NCI-H524 treated with DMSO at 0.1 percent for 48 hours (cell line): ENCODE results near the gene DIO3.

ENCODE experiments used
- DNase-seq: peaks from one replicate; lab custom pipeline; 2025; lab: John Stamatoyannopoulos, UW

The DIO3 gene

DNA sequence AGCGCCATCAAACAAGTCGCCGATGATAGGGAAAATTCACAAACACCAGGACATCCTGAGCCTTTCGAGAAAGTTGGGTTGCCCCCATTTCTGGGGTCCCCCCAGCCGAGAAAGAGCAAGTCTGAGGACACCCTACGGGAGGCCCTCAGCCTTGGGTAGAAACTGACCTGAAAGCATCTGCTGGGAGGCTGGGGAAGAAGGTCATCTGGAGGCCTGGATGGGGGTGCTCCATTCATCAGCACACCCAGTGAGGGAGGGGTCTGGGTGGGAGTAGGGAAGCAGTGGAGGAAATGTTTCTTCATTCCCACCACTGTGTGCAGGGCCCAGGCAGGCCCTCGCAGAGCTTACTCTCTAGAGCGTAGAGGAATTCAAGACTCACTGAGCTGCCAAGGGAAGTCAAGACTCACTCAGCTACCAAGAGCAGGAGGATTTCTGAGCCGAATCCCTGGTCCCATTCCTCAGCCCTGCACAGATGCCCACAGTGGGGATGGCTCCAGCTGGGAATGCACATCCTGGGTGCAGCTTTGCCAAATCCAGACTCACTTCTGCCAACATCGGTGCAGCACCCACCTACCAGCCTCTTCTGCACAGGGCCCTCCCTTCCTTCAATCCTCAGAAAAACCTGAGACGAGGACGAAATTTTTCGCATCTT lies 38.1 kb downstream of the DIO3 start:
- no peak for DNase-seq

DNA sequence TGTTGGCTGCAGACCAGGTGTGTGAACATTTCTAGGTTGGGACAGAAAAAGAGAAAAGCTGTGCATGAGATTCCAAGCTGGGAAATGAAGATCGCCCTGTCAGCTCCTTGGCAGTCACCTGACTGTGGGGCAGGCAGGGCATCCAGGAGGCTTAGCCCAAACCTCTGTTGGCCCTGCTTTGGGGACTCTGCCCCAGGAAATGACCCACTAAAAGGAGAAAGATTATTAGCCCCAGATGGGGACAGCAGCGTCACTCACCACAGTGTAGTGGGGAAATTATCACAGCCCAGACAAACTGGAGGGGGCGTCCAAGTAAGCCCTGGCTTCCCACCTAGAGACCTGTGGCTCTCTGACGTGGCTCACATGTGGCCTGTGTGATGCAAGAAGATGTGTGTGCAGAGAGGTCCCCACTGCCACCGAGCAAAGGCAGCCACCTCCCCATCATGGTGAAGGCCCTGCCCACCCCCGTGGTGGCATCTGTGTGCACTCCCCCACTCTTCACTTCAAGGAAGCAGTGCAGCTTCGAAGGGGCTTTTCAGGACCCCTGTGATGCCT lies 39.1 kb downstream of the DIO3 start:
- no peak for DNase-seq

DNA sequence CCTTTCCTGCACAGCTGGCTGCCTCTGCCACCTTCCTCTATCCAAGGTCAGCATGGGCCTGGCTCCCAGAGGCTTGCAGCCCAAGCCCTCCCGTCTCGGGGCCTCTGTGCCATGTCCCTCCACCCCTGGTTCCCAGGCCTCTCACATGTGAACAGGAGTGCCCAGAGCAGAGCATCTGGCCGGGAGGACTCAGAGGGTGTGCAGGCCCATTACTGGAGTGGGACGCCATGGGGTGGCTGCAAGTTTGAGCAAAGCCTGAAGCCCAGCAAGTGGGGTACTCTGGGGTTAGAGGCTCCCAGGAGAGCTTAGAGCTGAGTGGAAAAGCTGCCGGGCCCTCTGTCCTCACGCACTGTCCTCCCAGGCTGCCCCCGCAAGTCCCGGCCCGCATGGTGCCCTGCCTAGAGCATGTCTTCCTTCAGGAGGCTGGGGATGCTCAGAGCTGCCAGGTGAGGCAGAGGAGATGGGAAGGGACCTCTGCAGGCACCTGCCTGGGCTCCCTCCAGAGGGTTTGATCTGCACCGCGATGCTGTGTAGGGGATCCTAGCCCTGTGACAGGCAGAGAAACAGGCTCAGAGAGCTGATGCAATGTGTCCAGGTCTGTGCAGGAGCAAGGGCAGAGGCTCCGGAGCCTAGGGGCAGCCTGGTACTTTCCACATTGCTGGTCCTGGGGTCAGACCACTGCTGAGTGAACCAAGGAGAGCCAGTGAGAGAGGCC lies 39.8 kb downstream of the DIO3 start:
- DNase-seq: no peak

DNA sequence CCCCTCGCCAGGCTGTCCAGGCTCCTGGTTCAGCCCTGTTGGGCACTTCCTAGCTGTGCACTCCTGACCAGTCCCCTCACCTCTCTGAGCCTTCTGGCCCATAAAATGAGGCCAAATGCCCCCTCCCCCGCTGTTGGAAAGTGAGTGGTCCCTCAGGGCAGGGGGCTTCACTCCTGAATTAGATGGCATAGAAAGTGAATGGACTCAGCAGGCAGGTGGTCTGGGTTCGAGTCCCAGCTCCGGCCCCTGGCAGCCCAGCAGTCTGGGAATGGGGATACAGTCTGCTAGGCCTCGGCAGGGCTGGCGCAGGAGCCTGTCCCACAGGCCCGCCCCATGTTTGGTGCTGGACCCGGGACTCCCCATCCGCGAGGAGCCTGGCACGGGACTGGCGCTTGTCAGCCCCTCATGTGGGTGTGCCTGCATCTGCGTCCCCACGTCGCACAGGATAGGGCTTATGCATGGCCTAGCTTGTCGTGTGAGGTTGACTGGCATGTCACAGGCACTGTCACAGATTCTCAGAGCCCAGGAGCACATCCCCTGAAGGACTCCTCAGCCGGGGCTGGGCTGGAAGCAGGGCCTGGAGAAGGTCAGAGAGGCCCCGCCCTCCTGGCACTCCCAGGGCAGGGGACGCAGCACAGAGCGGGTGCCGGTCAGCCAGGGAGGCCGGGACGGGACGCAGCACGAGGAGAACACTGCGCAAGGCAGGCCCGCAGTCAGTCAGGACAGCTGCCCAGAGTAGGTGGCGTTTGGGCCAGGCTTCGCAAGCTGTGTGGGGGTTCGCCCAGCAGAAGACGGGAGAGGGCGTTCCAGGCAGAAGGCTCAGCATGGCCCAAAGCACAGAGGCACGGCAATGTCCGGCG lies 40.5 kb downstream of the DIO3 start:
- DNase-seq: no peak

DNA sequence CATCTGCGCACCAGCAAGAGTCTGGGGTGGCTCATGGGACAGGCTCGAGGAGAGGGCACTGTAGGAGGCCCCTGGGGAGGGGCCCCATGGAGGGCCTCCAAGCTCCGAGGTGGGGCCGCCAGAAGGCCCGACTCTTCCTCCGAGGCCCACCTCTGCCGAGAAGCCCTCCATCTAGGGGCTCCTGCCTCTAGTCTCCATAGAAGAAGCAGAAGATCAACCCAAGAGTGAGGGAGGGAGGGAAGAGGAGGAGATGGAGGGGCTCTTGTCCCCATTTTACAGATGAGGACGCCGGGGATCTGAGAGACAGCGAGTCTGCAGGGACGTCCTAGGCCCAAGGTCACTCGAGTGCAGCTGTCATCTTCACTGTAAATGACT lies 41.2 kb downstream of the DIO3 start:
- DNase-seq: no peak

DNA sequence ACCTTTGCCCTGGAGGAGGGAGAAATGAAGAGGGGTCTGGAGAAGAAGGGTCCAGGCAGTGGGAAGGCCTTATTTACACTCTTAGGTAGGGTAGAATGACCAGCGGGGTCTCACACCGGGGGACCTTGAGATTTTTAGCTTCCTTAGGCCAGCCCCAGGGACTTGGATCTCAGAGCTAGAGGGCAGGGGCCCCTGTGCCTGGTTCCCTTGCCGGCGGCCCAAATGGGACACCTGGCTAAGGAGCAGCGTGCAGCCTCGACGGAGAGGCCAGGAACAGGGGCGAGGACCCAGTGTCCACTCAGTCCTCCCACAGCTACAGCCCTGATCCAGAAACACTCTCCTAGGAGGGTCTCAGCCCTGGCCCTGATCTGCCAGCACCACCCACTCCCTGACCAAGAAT lies 41.8 kb downstream of the DIO3 start:
- no peak for DNase-seq

DNA sequence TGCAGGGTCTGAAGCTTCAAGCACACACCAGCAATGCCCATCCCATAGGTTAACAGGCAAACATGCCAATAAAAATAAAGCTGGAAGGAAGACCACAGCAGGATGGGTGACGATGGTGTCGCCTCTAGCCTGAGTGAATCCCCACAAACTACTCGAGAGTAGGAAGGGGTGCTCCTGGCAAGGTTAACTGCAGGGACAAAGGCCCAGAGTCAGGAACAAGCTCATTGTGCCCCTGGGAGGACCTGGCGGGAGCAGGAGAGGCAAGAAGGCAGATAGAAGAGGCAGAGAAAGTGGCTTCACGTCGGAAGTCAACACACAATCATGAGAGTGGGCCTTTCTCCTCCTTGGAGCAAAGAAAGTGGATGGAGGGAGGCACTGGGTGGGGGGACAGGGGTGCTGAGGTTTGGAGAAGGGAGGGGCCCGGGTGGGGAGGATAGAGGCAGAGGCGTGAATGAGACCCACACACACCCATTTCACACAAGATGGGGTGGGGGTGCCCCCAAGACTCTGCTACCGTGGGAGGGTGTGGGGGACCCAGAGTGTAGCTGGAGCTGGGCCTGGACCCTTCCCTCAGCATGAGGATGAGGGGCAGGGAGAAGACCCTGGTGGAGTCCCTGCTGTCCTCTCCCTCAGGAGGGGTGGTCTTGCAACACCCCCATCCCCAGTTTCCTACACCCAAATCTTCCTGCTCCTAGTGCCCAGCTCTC lies 43.1 kb downstream of the DIO3 start:
- DNase-seq: no peak

DNA sequence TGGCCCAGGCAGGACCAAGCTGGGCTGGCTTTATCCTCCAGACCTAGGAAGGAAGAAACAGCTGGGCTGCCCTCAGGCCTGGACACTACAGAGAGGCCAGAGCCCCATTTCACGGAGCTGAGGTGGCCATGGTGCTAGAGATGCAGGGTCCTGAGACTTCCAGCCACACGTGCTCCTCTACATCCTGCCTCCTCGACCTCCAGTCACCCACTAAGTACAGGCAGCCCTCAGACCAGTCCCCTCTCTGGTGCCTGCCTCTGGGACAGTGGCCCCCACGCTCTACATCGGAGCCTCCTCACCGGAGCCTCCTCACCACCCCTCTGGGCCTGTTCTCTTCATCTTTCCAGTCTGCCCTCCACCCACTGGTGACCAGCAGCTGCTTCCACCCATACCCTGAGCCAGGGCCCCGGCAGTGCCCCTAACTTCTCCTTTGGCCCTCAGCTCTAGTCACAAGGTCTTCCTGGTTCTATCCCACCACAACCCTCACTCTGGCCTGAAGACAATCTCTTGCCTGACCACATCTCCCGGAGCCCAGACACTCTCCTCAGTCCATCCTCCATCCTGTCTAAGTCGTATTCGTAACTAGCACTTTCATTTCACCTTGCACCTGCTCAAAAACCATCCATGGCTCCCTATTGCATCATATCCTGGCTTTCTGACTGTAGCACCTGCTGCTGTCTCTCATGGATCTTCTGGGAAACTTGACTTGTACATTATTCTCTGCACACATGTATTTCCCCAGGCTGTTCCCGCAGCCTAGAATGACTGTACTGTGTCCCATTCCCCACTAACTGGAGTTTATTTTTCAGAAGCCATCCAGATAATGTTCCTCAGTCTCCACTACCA lies 43.9 kb downstream of the DIO3 start:
- DNase-seq: no peak

DNA sequence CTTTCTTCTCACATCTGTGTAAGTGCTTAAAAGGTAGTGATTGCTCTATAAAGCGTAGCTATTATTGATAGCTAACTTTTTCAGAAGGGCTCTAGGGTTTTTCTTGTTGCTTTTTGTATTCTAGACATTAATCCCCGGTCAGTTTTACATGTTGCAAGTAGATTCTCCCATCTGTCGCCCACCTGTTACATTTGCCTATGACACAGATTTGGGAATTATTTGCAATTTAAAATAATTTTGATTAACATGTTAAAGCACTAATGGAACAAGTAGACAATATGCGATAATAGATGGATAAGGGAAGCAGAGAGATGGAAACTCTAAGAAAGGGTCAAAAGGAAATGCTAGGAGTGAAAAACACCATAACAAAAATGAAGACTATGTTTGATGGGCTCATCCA lies 44.5 kb downstream of the DIO3 start:
- peak; percentile 15 for DNase-seq
